PC-3 (cell line): ENCODE data around the gene MORC3. TPM values are rescaled to one million over a fixed set of nuclear protein-coding genes. Genes with fewer than 3 reads are reported as not detected.

ENCODE experiments used
- ATAC-seq: fragments of 200-7000 bp; cut with Tn5 transposase; 2 replicates; pipeline ENCODE4 v1.9.1; 2020; ENCODE audit warnings: mild to moderate bottlenecking, moderate library complexity
- BruUV-seq: library from RNA; stranded (reverse); fragments of 400-500 nt; replicated peaks from 2 replicates; lab custom pipeline; 2021; lab: Mats Ljungman, UMichigan
- CTCF ChIA-PET: fragments of 300-600 bp; sonication (Branson Sonifier 250); formaldehyde crosslinking; loops from one replicate; lab custom pipeline; 2022; ENCODE audit warnings: antibody characterized with exemption; lab: Charles Lee
- POLR2A ChIA-PET: fragments of 300-600 bp; sonication (Branson Sonifier 250); formaldehyde crosslinking; loops from one replicate; lab custom pipeline; 2022; ENCODE audit warnings: antibody characterized with exemption; ENCODE audit not compliant: unreplicated experiment; lab: Charles Lee
- DNase-seq: peaks from one replicate; pipeline ENCODE4 v3.0.0-alpha.2; 2015
- H2AFZ ChIP-seq: fragments of 300-600 bp; sonication (generic); 2 replicates; pipeline ENCODE4 v1.6.0; 2016; ENCODE audit warnings: antibody characterized with exemption, low read length
- H3F3A ChIP-seq: fragments of 300-600 bp; sonication (generic); one replicate; pipeline ENCODE4 v1.6.0; 2017; ENCODE audit warnings: antibody characterized with exemption, low read length, control low read depth, mild to moderate bottlenecking; ENCODE audit not compliant: unreplicated experiment
- H3K27ac ChIP-seq: fragments of 300-600 bp; sonication (generic); 2 replicates; pipeline ENCODE4 v1.5.1; 2016; ENCODE audit warnings: mild to moderate bottlenecking, low read length
- H3K27me3 ChIP-seq: fragments of 300-600 bp; sonication (generic); 2 replicates; pipeline ENCODE4 v1.6.1; 2016; ENCODE audit warnings: low read length, mixed read lengths
- H3K36me3 ChIP-seq: fragments of 300-600 bp; sonication (generic); 2 replicates; pipeline ENCODE4 v1.6.1; 2016; ENCODE audit warnings: low read depth, mixed run types, low read length, mixed read lengths
- H3K4me1 ChIP-seq: fragments of 300-600 bp; sonication (generic); 2 replicates; pipeline ENCODE4 v1.5.1; 2016; ENCODE audit warnings: low read length; ENCODE audit not compliant: insufficient read depth
- H3K4me2 ChIP-seq: fragments of 300-600 bp; sonication (generic); 2 replicates; pipeline ENCODE4 v1.6.0; 2016; ENCODE audit warnings: low read length
- H3K4me3 ChIP-seq: fragments of 300-600 bp; sonication (generic); 2 replicates; pipeline ENCODE4 v1.5.1; 2016; ENCODE audit warnings: mild to moderate bottlenecking, low read length, mixed read lengths
- H3K79me2 ChIP-seq: fragments of 300-600 bp; sonication (generic); 2 replicates; pipeline ENCODE4 v1.6.1; 2017; ENCODE audit warnings: low read length, mixed read lengths
- H3K9ac ChIP-seq: fragments of 300-600 bp; sonication (generic); 2 replicates; pipeline ENCODE4 v1.6.0; 2016; ENCODE audit warnings: mild to moderate bottlenecking, low read length
- H3K9me2 ChIP-seq: fragments of 300-600 bp; sonication (generic); replicated peaks from 2 replicates; pipeline ENCODE4 v1.6.1; 2016; ENCODE audit warnings: mixed run types, low read length, mixed read lengths
- H3K9me3 ChIP-seq: fragments of 300-600 bp; sonication (generic); 2 replicates; pipeline ENCODE4 v1.6.1; 2016; ENCODE audit warnings: low read length, mixed read lengths
- H4K20me1 ChIP-seq: fragments of 300-600 bp; sonication (generic); 2 replicates; pipeline ENCODE4 v1.6.1; 2016; ENCODE audit warnings: low read length, mixed read lengths
- EZH2 ChIP-seq: fragments of 300-600 bp; sonication (generic); IDR thresholded peaks from one replicate; pipeline ENCODE4 v1.6.1; 2017; ENCODE audit warnings: antibody characterized with exemption, mild to moderate bottlenecking, low read length; ENCODE audit not compliant: unreplicated experiment
- EZH2phosphoT487 ChIP-seq: fragments of 300-600 bp; sonication (generic); IDR thresholded peaks from 2 replicates; pipeline ENCODE4 v1.6.1; 2018; ENCODE audit warnings: mild to moderate bottlenecking, antibody characterized with exemption, low read length, borderline replicate concordance
- intact Hi-C: fragments of 100-400 bp; cut with micrococcal nuclease; formaldehyde crosslinking; loops from 2 replicates; pipeline ENCODE4 v1.9.0; 2023
- total RNA-seq: library from RNA; depleted of rRNA; stranded (reverse); fragments of >200 nt; gene quantifications from 2 replicates; pipeline ENCODE4 v1.2.3, GENCODE V29; 2014
- TF ChIP-seq, protein P1 (sequence below): fragments of 300-600 bp; sonication (generic); conservative IDR thresholded peaks from 2 replicates; pipeline ENCODE4 v1.5.1; 2017; ENCODE audit warnings: antibody characterized with exemption, low read depth, mild to moderate bottlenecking, low read length

MORC3 gene
- total RNA-seq, 1 experiment from 2014 or later, result 23.0 TPM

DNA sequence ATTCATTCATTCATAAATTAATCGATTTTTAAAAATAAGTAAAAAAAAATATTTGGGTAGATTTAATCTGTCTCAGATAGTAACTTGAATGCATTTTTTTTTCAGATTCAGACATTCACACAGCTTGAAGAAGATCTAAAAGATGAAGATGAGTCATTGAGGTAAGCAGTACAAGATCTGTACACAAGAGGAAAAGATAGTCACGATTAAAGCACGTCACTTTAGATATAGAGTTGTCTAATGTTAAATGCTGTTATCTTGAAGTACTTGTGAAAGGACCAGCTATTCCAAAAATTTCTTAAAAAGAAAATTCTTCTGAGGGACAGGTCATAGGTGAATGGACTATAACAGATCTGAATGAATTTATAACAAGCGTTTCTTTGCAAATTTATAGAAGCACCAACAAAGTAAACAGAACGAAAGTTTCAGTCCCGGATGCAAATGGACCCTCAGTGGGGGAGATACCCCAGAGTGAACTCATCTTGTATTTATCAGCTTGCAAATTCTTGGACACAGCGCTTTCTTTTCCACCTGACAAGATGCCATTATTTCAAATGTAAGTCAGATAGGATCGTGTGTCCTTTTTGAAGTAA, 31.2 kb upstream of the MORC3 start:
- Histone ChIP-seq H3K4me2 (no peak overlapping the region), H3K9me2 (no peaks in the 10 kb centered on the region), H3K36me3 (peaks cover 16% of the 10 kb centered on the region), H3K9me3 (no peaks in the 10 kb centered on the region), H4K20me1 (no peaks in the 10 kb centered on the region), H3K27me3 (no peaks in the 10 kb centered on the region), H3K4me1 (no peaks in the 10 kb centered on the region), H3K79me2 (no peaks in the 10 kb centered on the region), H3K27ac (no peak overlapping the region), H3K9ac (no peak overlapping the region), H3K4me3 (no peak overlapping the region), H3F3A (no peaks in the 10 kb centered on the region), H2AFZ (no peak overlapping the region)
- intact Hi-C loops, result no loop called here
- CTCF ChIA-PET, result no interaction called here
- POLR2A ChIA-PET, result interaction anchor here (0.6 kb wide), 1 partner anchor 241 kb away, joined by 3 read pairs; no protein-coding TSS in a partner anchor
- no peak for TF ChIP-seq EZH2phosphoT487
- TF ChIP-seq, protein P1, sequence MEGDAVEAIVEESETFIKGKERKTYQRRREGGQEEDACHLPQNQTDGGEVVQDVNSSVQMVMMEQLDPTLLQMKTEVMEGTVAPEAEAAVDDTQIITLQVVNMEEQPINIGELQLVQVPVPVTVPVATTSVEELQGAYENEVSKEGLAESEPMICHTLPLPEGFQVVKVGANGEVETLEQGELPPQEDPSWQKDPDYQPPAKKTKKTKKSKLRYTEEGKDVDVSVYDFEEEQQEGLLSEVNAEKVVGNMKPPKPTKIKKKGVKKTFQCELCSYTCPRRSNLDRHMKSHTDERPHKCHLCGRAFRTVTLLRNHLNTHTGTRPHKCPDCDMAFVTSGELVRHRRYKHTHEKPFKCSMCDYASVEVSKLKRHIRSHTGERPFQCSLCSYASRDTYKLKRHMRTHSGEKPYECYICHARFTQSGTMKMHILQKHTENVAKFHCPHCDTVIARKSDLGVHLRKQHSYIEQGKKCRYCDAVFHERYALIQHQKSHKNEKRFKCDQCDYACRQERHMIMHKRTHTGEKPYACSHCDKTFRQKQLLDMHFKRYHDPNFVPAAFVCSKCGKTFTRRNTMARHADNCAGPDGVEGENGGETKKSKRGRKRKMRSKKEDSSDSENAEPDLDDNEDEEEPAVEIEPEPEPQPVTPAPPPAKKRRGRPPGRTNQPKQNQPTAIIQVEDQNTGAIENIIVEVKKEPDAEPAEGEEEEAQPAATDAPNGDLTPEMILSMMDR, result no peak
- TF ChIP-seq EZH2, result no peak
- no peak for ATAC-seq
- no TSS peak for BruUV-seq
- DNase-seq, result no peak

DNA sequence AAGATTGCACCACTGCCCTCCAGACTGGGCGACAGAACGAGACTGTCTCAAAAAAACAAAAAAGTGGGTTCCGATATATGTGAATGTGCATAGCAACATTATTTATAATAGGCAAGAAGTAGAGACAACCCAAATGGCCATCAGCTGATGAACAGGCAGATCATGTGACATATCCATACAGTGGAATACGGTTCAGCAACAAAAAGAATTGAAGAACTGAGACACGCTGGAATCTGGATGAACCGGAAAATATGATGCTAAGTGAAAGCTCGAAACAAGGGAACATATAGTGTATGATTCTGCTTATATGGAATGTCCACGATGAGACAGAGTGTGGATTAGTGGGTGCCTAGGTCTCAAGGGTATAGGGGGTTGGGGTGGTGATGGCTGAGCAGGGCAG, 28.5 kb upstream of the MORC3 start:
- Histone ChIP-seq H3K9me3 (no peaks in the 10 kb centered on the region), H4K20me1 (no peaks in the 10 kb centered on the region), H2AFZ (no peak overlapping the region), H3K4me2 (no peak overlapping the region), H3K9me2 (no peaks in the 10 kb centered on the region), H3K27me3 (no peaks in the 10 kb centered on the region), H3F3A (no peaks in the 10 kb centered on the region), H3K9ac (no peak overlapping the region), H3K4me3 (no peak overlapping the region), H3K4me1 (no peaks in the 10 kb centered on the region), H3K27ac (no peak overlapping the region), H3K36me3 (peaks cover 16% of the 10 kb centered on the region), H3K79me2 (no peaks in the 10 kb centered on the region)
- no peak for DNase-seq
- no peak for ATAC-seq
- BruUV-seq, result no TSS peak
- no peak for TF ChIP-seq EZH2phosphoT487
- TF ChIP-seq, protein P1, result no peak
- no peak for TF ChIP-seq EZH2
- POLR2A ChIA-PET, result no interaction called here
- CTCF ChIA-PET, result no interaction called here
- intact Hi-C loops, result no loop called here

DNA sequence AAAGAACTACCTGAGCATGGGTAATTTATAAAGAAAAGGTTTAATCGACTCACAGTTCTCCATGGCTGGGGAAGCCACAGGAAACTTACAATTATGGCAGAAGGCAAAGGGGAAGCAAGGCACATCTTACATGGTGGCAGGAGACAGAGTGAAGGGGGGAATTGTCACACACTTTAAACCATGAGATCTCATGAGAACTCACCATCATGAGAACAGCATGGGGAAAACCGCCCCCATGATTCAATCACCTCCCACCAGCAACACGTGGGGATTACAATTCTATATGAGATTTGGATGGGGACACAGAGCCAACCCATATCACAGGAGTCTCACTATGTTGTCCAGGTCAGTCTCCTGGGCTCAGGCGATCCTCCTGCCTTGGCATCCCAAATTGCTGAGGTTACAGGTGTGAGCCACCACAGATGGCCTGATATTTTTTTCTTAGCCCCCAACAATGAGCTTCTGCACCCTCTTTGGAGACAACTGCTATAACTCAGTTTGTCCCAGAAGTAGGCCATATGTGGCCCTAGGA, 22.5 kb upstream of the MORC3 start:
- no peaks in the 10 kb centered on the region for H3K79me2 ChIP-seq
- H2AFZ ChIP-seq, result peak overlapping the region; percentile 69
- BruUV-seq, result no TSS peak
- H3K4me3 ChIP-seq, result peak overlapping the region; percentile 54
- H3K4me1 ChIP-seq, result peaks cover 12% of the 10 kb centered on the region
- DNase-seq (no peak), ATAC-seq (no peak)
- H3K9ac ChIP-seq, result peak overlapping the region; percentile 37
- H3K27ac ChIP-seq, result peak overlapping the region; percentile 57
- no peaks in the 10 kb centered on the region for H3K27me3 ChIP-seq
- TF ChIP-seq EZH2phosphoT487 (no peak), EZH2 (no peak)
- TF ChIP-seq, protein P1, result no peak
- intact Hi-C loops, result no loop called here
- no peaks in the 10 kb centered on the region for H3F3A ChIP-seq
- no peaks in the 10 kb centered on the region for H3K36me3 ChIP-seq
- no peaks in the 10 kb centered on the region for H3K9me3 ChIP-seq
- CTCF ChIA-PET, result interaction anchor here (0.7 kb wide), 1 partner anchor 7 kb away, joined by 3 read pairs; no protein-coding TSS in a partner anchor
- H3K9me2 ChIP-seq, result no peaks in the 10 kb centered on the region
- H4K20me1 ChIP-seq, result no peaks in the 10 kb centered on the region
- POLR2A ChIA-PET, result interaction anchor here (1.0 kb wide), 1 partner anchor 22 kb away, joined by 7 read pairs; the partner anchor contains the start of gene MORC3
- H3K4me2 ChIP-seq, result peak overlapping the region; percentile 66
